ENCODE measurements around the gene ST6GALNAC5.

- TF ChIP-seq EZH2 (IDR thresholded peaks at IDR 0.05; ENCODE audit: low read depth) (no peak), CTCF (conservative IDR thresholded peaks at IDR 0.05) (no peak)
Observed at GRCh38 chr1:76876655-76877395, 9.5 kb downstream of the ST6GALNAC5 start.
